Trophoblast cell (in vitro differentiated cells and primary cell): ENCODE measurements around the gene GOLGA8A.
"Not testable (repeated sequence)": the region's sequence is repeated elsewhere in the genome, so short reads cannot be mapped to it uniquely, and the experiment has no call there.

Experiments
- DNase-seq, 2 donors: peaks; one replicate each; pipeline ENCODE4 v3.0.0-alpha.2; 2016
- H2AFZ ChIP-seq: 2 replicates; pipeline ENCODE4 v1.6.1; 2013; ENCODE audit warnings: low read length, moderate library complexity, mild to moderate bottlenecking; ENCODE audit not compliant: insufficient read depth, poor library complexity
- H2AK5ac ChIP-seq: 2 replicates; pipeline ENCODE4 v1.6.1; 2013; ENCODE audit warnings: mild to moderate bottlenecking, low read length
- H2BK120ac ChIP-seq: 2 replicates; pipeline ENCODE4 v1.6.1; 2013; ENCODE audit warnings: low read length, mild to moderate bottlenecking, moderate library complexity; ENCODE audit not compliant: insufficient read depth, poor library complexity
- H2BK12ac ChIP-seq: 2 replicates; pipeline ENCODE4 v1.6.1; 2013; ENCODE audit warnings: mild to moderate bottlenecking, low read length, moderate library complexity
- H2BK5ac ChIP-seq: 2 replicates; pipeline ENCODE4 v1.6.1; 2013; ENCODE audit warnings: low read length, low read depth, moderate library complexity, mild to moderate bottlenecking; ENCODE audit not compliant: poor library complexity
- H3K14ac ChIP-seq: 2 replicates; pipeline ENCODE4 v1.6.1; 2013; ENCODE audit warnings: mild to moderate bottlenecking, low read length
- H3K18ac ChIP-seq: 2 replicates; pipeline ENCODE4 v1.6.1; 2013; ENCODE audit warnings: mild to moderate bottlenecking, low read length
- H3K23ac ChIP-seq: 2 replicates; pipeline ENCODE4 v1.6.1; 2013; ENCODE audit warnings: low read length
- H3K27ac ChIP-seq: 2 replicates; pipeline ENCODE4 v1.5.1; 2013; ENCODE audit warnings: low read depth, mild to moderate bottlenecking, inconsistent platforms, low read length, moderate library complexity
- H3K27me3 ChIP-seq: 2 replicates; pipeline ENCODE4 v1.6.1; 2013; ENCODE audit warnings: inconsistent platforms, mild to moderate bottlenecking, low read length, moderate library complexity; ENCODE audit not compliant: insufficient read depth
- H3K36me3 ChIP-seq, 2 experiments: 1 replicate in 1 of 2; 2 replicates in 1 of 2; pipeline ENCODE4 v1.6.1; 2013; ENCODE audit warnings: low read length in 2 of 2, mild to moderate bottlenecking in 2 of 2, moderate library complexity in 1 of 2; ENCODE audit not compliant: insufficient read depth in 2 of 2, control insufficient read depth in 1 of 2
- H3K4ac ChIP-seq: 2 replicates; pipeline ENCODE4 v1.6.1; 2013; ENCODE audit warnings: low read depth, mild to moderate bottlenecking, low read length, moderate library complexity
- H3K4me1 ChIP-seq, 2 experiments: 1 replicate in 1 of 2; 2 replicates in 1 of 2; pipeline ENCODE4 v1.6.1; 2013; ENCODE audit warnings: low read length in 2 of 2, mild to moderate bottlenecking in 2 of 2, moderate library complexity in 1 of 2; ENCODE audit not compliant: insufficient read depth in 2 of 2, control insufficient read depth in 1 of 2
- H3K4me2 ChIP-seq: 2 replicates; pipeline ENCODE4 v1.6.1; 2013; ENCODE audit warnings: inconsistent platforms, mild to moderate bottlenecking, low read length, moderate library complexity
- H3K4me3 ChIP-seq: 2 replicates; pipeline ENCODE4 v1.5.1; 2013; ENCODE audit warnings: mild to moderate bottlenecking, low read depth, low read length, inconsistent platforms
- H3K79me1 ChIP-seq: one replicate; pipeline ENCODE4 v1.6.1; 2013; ENCODE audit warnings: low read length
- H3K79me2 ChIP-seq: 2 replicates; pipeline ENCODE4 v1.6.1; 2013; ENCODE audit warnings: low read length, mild to moderate bottlenecking; ENCODE audit not compliant: control insufficient read depth, insufficient read depth, poor library complexity
- H3K9ac ChIP-seq: 2 replicates; pipeline ENCODE4 v1.6.1; 2013; ENCODE audit warnings: mild to moderate bottlenecking, low read length
- H3K9me3 ChIP-seq: 2 replicates; pipeline ENCODE4 v1.6.1; 2013; ENCODE audit warnings: low read depth, mild to moderate bottlenecking, control low read depth, inconsistent platforms, low read length; ENCODE audit not compliant: insufficient read depth
- H4K12ac ChIP-seq: 2 replicates; pipeline ENCODE4 v1.6.1; 2013; ENCODE audit warnings: low read depth, mild to moderate bottlenecking, low read length, moderate library complexity
- H4K8ac ChIP-seq: 2 replicates; pipeline ENCODE4 v1.6.1; 2013; ENCODE audit warnings: low read depth, mild to moderate bottlenecking, low read length, moderate library complexity
- H4K91ac ChIP-seq: one replicate; pipeline ENCODE4 v1.6.1; 2013; ENCODE audit warnings: low read depth, mild to moderate bottlenecking, low read length, moderate library complexity
- WGBS: extraction: QIAGEN DNeasy Blood & Tissue Kit; methylation state at CpG from one replicate; pipeline ENCODE4 v1.1.7; 2013; ENCODE audit warnings: missing lambda C conversion rate; ENCODE audit not compliant: insufficient read length, insufficient coverage; ENCODE audit errors: extremely low coverage; 5-methylcytosine and 5-hydroxymethylcytosine counted together

Gene GOLGA8A

GRCh38 chr15:34433956-34434626 is 3.5 kb downstream of the GOLGA8A start:
- H3K4me3 ChIP-seq, H3K9me3 ChIP-seq, H3K14ac ChIP-seq, H3K79me1 ChIP-seq, H3K79me2 ChIP-seq, H4K91ac ChIP-seq, H2AK5ac ChIP-seq, H4K12ac ChIP-seq, H2BK12ac ChIP-seq, H3K36me3 ChIP-seq, H3K27ac ChIP-seq, DNase-seq, H2BK5ac ChIP-seq, H4K8ac ChIP-seq, H3K4me2 ChIP-seq, H3K4me1 ChIP-seq, H3K4ac ChIP-seq, H3K23ac ChIP-seq, H3K18ac ChIP-seq, H2BK120ac ChIP-seq, H3K9ac ChIP-seq, H2AFZ ChIP-seq: not testable (repeated sequence)
- WGBS, result no CpG with 5 or more reads among the region's 11 CpGs
- peaks cover 16% of the 10 kb centered on the region for H3K27me3 ChIP-seq

GRCh38 chr15:34430642-34431041 is 7.0 kb downstream of the GOLGA8A start:
- not testable (repeated sequence) for H4K8ac ChIP-seq, H3K14ac ChIP-seq, H2BK5ac ChIP-seq, H3K27ac ChIP-seq, H3K4me3 ChIP-seq, H3K79me1 ChIP-seq, H2BK12ac ChIP-seq, H4K12ac ChIP-seq, H3K4me1 ChIP-seq, H3K27me3 ChIP-seq, H3K9me3 ChIP-seq, H4K91ac ChIP-seq, H2AFZ ChIP-seq, H3K9ac ChIP-seq, H3K4me2 ChIP-seq, H2AK5ac ChIP-seq, H3K79me2 ChIP-seq, H3K4ac ChIP-seq, H2BK120ac ChIP-seq, H3K36me3 ChIP-seq, H3K23ac ChIP-seq, H3K18ac ChIP-seq, DNase-seq
- no CpG with 5 or more reads among the region's 8 CpGs for WGBS

- H3K9me3 ChIP-seq, H2BK5ac ChIP-seq, H2BK12ac ChIP-seq, H4K12ac ChIP-seq, H3K4ac ChIP-seq, H3K14ac ChIP-seq, H3K79me1 ChIP-seq, H3K4me1 ChIP-seq, H3K9ac ChIP-seq, H3K4me3 ChIP-seq, H3K79me2 ChIP-seq, H3K4me2 ChIP-seq, H4K8ac ChIP-seq, H3K27ac ChIP-seq, H2AK5ac ChIP-seq, H2AFZ ChIP-seq, H4K91ac ChIP-seq, H3K18ac ChIP-seq, H3K23ac ChIP-seq, H2BK120ac ChIP-seq, H3K36me3 ChIP-seq, H3K27me3 ChIP-seq, DNase-seq: not testable (repeated sequence)
- WGBS, result no CpG with 5 or more reads among the region's 6 CpGs
Measured at GRCh38 chr15:34423425-34424090, 14.1 kb downstream of the GOLGA8A start.

GRCh38 chr15:34420953-34421352 is 16.7 kb downstream of the GOLGA8A start:
- not testable (repeated sequence) for H3K4ac ChIP-seq, H2BK12ac ChIP-seq, H2AFZ ChIP-seq, H3K4me3 ChIP-seq, H4K8ac ChIP-seq, H3K27me3 ChIP-seq, H3K36me3 ChIP-seq, H3K18ac ChIP-seq, H2AK5ac ChIP-seq, H3K79me1 ChIP-seq, H3K27ac ChIP-seq, H3K23ac ChIP-seq, H3K9me3 ChIP-seq, H3K4me2 ChIP-seq, DNase-seq, H3K4me1 ChIP-seq, H3K79me2 ChIP-seq, H4K91ac ChIP-seq, H3K9ac ChIP-seq, H3K14ac ChIP-seq, H4K12ac ChIP-seq, H2BK120ac ChIP-seq, H2BK5ac ChIP-seq
- no CpG with 5 or more reads among the region's 11 CpGs for WGBS
